CD8-positive, alpha-beta memory T cell (primary cell): ENCODE results near the gene RNF213. TPM values are rescaled to one million over a fixed set of nuclear protein-coding genes. Genes with fewer than 3 reads are reported as not detected.

Experiments
- CTCF ChIA-PET: fragments of 350-600 bp; sonication (Branson Sonifier 250); formaldehyde crosslinking; loops from one replicate; lab custom pipeline; 2021; ENCODE audit warnings: antibody characterized with exemption; lab: Charles Lee
- POLR2A ChIA-PET: fragments of 350-600 bp; sonication (Branson Sonifier 250); formaldehyde crosslinking; loops from one replicate; lab custom pipeline; 2021; ENCODE audit warnings: antibody characterized with exemption; lab: Charles Lee
- DNase-seq, 5 donors: peaks; one replicate each; pipeline versions ENCODE4 v3.0.0 to v3.0.0-alpha.2; 2020 to 2022; ENCODE audit warnings: mixed read lengths in 1 of 5
- H3K27ac ChIP-seq: one replicate; pipeline ENCODE4 v1.7.0; 2013; ENCODE audit warnings: low read depth, mild to moderate bottlenecking, low read length, moderate library complexity
- H3K27me3 ChIP-seq: 2 replicates; pipeline ENCODE4 v1.7.0; 2013; ENCODE audit warnings: low read length, mild to moderate bottlenecking; ENCODE audit not compliant: insufficient read depth, poor library complexity, severe bottlenecking
- H3K36me3 ChIP-seq: 2 replicates; pipeline ENCODE4 v1.7.0; 2013; ENCODE audit warnings: mild to moderate bottlenecking, low read length, moderate library complexity; ENCODE audit not compliant: insufficient read depth
- H3K4me1 ChIP-seq: 2 replicates; pipeline ENCODE4 v1.7.0; 2013; ENCODE audit warnings: mild to moderate bottlenecking, low read length, moderate library complexity; ENCODE audit not compliant: insufficient read depth
- H3K4me3 ChIP-seq: 2 replicates; pipeline ENCODE4 v1.7.0; 2013; ENCODE audit warnings: mild to moderate bottlenecking, low read length
- H3K9me3 ChIP-seq: 2 replicates; pipeline ENCODE4 v1.7.0; 2013; ENCODE audit warnings: mild to moderate bottlenecking, low read length
- H3K27ac Mint-ChIP-seq, 8 donors: one replicate each; pipeline ENCODE4 v1.8.0; 2020 to 2021; ENCODE audit warnings: mixed read lengths in 8 of 8, mild to moderate bottlenecking in 6 of 8, inconsistent platforms in 3 of 8, moderate library complexity in 3 of 8
- H3K27me3 Mint-ChIP-seq, 2 donors: one replicate each; pipeline ENCODE4 v1.8.0; 2020 to 2021; ENCODE audit warnings: mixed read lengths in 2 of 2, mild to moderate bottlenecking in 1 of 2, moderate library complexity in 1 of 2
- H3K36me3 Mint-ChIP-seq, 3 donors: one replicate each; pipeline ENCODE4 v1.8.0; 2020 to 2021; ENCODE audit warnings: mixed read lengths in 3 of 3, inconsistent platforms in 1 of 3, mild to moderate bottlenecking in 1 of 3
- H3K4me1 Mint-ChIP-seq, 3 donors: one replicate each; pipeline ENCODE4 v1.8.0; 2020 to 2021; ENCODE audit warnings: mixed read lengths in 3 of 3, inconsistent platforms in 1 of 3, mild to moderate bottlenecking in 1 of 3
- H3K4me3 Mint-ChIP-seq, 7 donors: one replicate each; pipeline ENCODE4 v1.8.0; 2020 to 2021; ENCODE audit warnings: mixed read lengths in 7 of 7, mild to moderate bottlenecking in 6 of 7, moderate library complexity in 4 of 7, inconsistent platforms in 2 of 7
- H3K9me3 Mint-ChIP-seq, 5 donors: one replicate each; pipeline ENCODE4 v1.8.0; 2020 to 2022; ENCODE audit warnings: mixed read lengths in 5 of 5, mild to moderate bottlenecking in 3 of 5, moderate library complexity in 2 of 5, inconsistent platforms in 1 of 5
- polyA plus RNA-seq: library from polyadenylated mRNA; unstranded; fragments of 300-500 nt; fragmentation: Illumina TruSeq; gene quantifications from one replicate; pipeline ENCODE4 v1.2.3, GENCODE V29; 2021
- total RNA-seq, 2 experiments: library from RNA; stranded (reverse); gene quantifications; one replicate each; pipeline ENCODE4 v1.2.3, GENCODE V29; 2021

RNF213 gene
- total and polyA plus RNA-seq, 3 experiments from 2014 or later = 75.7 to 185 (median 184) TPM

DNA sequence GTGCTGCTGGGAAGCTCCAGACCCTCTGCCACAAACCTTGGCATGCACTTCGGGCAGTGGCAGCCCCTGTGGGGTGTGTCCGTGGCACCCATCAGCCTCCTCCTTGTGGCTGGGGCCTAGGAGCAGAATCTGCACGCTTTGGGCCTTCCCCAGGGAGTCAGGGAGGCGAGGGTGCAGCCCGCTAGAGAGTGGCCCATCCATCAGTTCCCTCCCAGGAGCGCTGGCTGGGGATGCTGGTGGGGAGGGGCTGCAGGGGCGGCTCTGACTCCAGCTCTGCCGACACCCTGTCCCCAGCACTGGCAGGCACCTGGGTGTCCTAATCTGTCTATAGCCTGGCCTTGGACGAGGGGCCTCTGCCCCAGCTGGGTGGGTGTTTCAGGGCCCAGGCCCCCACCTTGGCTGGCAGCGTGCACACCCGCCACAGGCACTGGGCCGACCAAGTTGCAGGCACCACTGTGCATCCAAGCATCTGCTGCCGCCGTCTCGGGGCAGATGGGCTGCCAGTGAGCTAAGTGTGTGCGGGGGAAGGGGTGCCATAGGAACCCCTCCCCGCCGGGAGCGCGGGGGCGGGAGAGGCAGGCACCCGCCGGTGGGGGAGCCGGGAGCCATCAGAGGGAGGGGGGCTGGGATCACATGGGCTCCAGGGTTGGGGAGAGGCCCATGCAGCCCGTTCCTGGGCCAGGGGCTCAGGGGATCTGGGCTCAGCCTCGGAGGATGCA, 184.5 kb downstream of the RNF213 start:
- H3K9me3 ChIP-seq = no peaks in the 10 kb centered on the region
- Mint-ChIP-seq H3K27ac (no peak overlapping the region), H3K4me1 (peaks cover 0 to 3% (median 0%) of the 10 kb centered on the region in 3 donors), H3K4me3 (no peak overlapping the region), H3K27me3 (peaks cover 10 to 37% of the 10 kb centered on the region in 2 donors), H3K9me3 (no peaks in the 10 kb centered on the region), H3K36me3 (peaks cover 0 to 9% (median 0%) of the 10 kb centered on the region in 3 donors)
- no peaks in the 10 kb centered on the region for H3K4me1 ChIP-seq
- H3K4me3 ChIP-seq = no peak overlapping the region
- H3K36me3 ChIP-seq = no peaks in the 10 kb centered on the region
- no peaks in the 10 kb centered on the region for H3K27me3 ChIP-seq
- CTCF ChIA-PET = no interaction called here
- POLR2A ChIA-PET = interaction anchor here (0.6 kb wide), 1 partner anchor 33 kb away, joined by 3 read pairs; no protein-coding TSS in a partner anchor
- no peak for DNase-seq
- no peak overlapping the region for H3K27ac ChIP-seq

DNA sequence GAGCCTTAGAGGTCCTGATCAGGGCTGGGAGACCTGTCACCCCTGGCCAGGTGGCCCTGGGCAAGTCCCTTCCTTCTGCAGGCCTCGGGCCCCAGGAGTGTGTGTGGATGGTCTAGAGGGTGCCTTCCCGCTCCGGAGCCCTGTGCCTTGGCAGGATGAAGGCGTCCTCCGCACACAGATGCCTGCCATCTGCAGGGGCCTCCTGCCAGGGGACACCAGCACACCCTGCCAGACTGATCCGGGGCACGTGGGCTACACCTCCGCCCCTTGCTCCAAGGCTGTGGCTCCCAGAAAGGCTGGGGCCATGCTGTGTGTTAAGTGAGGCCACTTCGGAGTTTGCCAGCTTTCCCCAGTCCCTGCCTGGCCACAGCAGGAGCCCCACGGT, 185.1 kb downstream of the RNF213 start:
- H3K36me3 ChIP-seq = no peaks in the 10 kb centered on the region
- H3K27ac Mint-ChIP-seq = no peak overlapping the region
- no peaks in the 10 kb centered on the region for H3K9me3 ChIP-seq
- H3K4me1 ChIP-seq = no peaks in the 10 kb centered on the region
- H3K36me3 Mint-ChIP-seq = peaks cover 0 to 5% (median 0%) of the 10 kb centered on the region in 3 donors
- H3K27me3 ChIP-seq = no peaks in the 10 kb centered on the region
- no peak overlapping the region for H3K4me3 ChIP-seq
- no peak for DNase-seq
- no peak overlapping the region for H3K4me3 Mint-ChIP-seq
- H3K9me3 Mint-ChIP-seq = no peaks in the 10 kb centered on the region
- H3K27ac ChIP-seq = no peak overlapping the region
- peaks cover 0 to 3% (median 0%) of the 10 kb centered on the region in 3 donors for H3K4me1 Mint-ChIP-seq
- peaks cover 10 to 33% of the 10 kb centered on the region in 2 donors for H3K27me3 Mint-ChIP-seq
- POLR2A ChIA-PET = no interaction called here
- CTCF ChIA-PET = interaction anchor here (0.8 kb wide), 1 partner anchor 19 kb away, joined by 3 read pairs; no protein-coding TSS in a partner anchor

DNA sequence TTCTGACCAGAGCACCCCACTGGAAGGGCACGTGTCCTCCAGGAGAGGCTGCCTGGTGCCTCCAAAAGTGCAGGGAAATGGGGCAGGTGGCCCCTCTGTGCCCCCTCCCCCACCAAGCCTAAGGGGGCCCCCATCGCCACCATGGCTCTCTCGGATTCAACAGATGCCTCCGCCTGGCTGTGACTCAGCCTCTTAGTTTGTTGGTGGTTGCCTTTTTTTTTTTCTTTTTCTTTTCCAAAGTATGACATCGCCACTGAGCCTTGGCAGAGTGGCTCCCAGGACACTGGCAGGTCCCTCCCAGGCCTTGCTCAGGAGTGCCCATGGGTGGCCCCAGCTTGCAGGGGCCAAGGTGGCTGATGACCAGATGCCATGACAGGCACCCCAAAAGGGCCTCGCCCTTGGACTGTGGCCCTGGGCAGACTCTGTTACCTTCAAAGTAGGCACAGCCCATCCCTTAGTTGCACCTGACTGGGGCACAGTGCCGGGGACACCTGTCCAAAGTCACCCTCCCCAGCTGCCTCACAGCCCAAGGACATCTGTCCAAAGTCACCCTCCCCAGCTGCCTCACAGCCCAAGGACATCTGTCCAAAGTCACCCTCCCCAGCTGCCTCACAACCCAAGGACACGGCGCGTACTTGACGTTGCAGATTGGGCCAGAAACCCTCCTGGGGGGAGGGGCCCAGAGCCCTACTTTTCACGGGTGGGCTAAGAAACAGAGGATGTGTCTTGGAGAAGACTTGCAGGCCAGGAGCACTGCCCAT, 186.2 kb downstream of the RNF213 start:
- peaks cover 0 to 2% (median 0%) of the 10 kb centered on the region in 3 donors for H3K4me1 Mint-ChIP-seq
- Histone ChIP-seq H3K4me3 (no peak overlapping the region), H3K27me3 (no peaks in the 10 kb centered on the region), H3K9me3 (no peaks in the 10 kb centered on the region), H3K4me1 (no peaks in the 10 kb centered on the region), H3K27ac (no peak overlapping the region), H3K36me3 (no peaks in the 10 kb centered on the region)
- no peak overlapping the region for H3K27ac Mint-ChIP-seq
- peaks cover 9 to 24% of the 10 kb centered on the region in 2 donors for H3K27me3 Mint-ChIP-seq
- ChIA-PET POLR2A (no interaction called here), CTCF (interaction anchor here (0.8 kb wide), 1 partner anchor 20 kb away, joined by 3 read pairs; no protein-coding TSS in a partner anchor)
- peaks cover 0 to 4% (median 0%) of the 10 kb centered on the region in 3 donors for H3K36me3 Mint-ChIP-seq
- no peaks in the 10 kb centered on the region for H3K9me3 Mint-ChIP-seq
- no peak overlapping the region for H3K4me3 Mint-ChIP-seq
- no peak for DNase-seq

DNA sequence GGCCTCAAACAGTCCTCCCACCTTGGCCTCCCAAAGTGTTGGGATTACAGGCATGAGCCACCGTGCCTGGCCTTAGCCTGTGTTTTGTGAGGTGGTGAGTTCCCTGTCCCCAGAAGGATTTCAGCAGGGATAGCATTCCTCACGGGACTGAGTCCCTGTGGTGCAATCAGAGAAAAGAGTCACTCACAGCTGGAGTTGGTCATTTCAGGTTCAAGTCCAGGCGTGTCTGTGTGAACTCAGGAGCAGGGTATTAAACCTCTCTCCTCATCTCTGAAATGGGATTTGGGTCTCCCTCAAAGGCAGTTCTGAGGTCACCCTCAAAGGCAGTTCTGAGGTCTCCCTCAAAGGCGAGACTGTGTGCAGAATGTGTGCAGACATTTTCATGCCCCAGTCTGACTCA, 187.1 kb downstream of the RNF213 start:
- no peak for DNase-seq
- ChIA-PET CTCF (no interaction called here), POLR2A (no interaction called here)
- H3K4me1 Mint-ChIP-seq = peaks cover 0 to under 1% (median 0%) of the 10 kb centered on the region in 3 donors
- H3K27ac Mint-ChIP-seq = no peak overlapping the region
- no peak overlapping the region for H3K4me3 ChIP-seq
- H3K36me3 ChIP-seq = no peaks in the 10 kb centered on the region
- H3K27me3 Mint-ChIP-seq = peaks cover 4 to 14% of the 10 kb centered on the region in 2 donors
- no peaks in the 10 kb centered on the region for H3K9me3 Mint-ChIP-seq
- H3K27me3 ChIP-seq = no peaks in the 10 kb centered on the region
- no peak overlapping the region for H3K27ac ChIP-seq
- peaks cover 0 to under 1% (median 0%) of the 10 kb centered on the region in 3 donors for H3K36me3 Mint-ChIP-seq
- H3K9me3 ChIP-seq = no peaks in the 10 kb centered on the region
- H3K4me3 Mint-ChIP-seq = no peak overlapping the region
- no peaks in the 10 kb centered on the region for H3K4me1 ChIP-seq

Other genes with a start within 250 kb of the RNF213 start
- 1 to 10 TPM; 3.5 to 4.3 TPM for gene TBC1D16, start 225.0 kb upstream of the RNF213 start, total RNA-seq
- gene TBC1D16, start 225.0 kb upstream of the RNF213 start, polyA plus RNA-seq = 0.33 TPM
- gene CCDC40, start 224.2 kb upstream of the RNF213 start, total RNA-seq = 1 to 10 TPM; 3.6 to 4.3 TPM
- not detected for gene CCDC40, start 224.2 kb upstream of the RNF213 start, polyA plus RNA-seq
- 10 to 100 TPM; 30.5 to 31.0 TPM for gene GAA, start 159.3 kb upstream of the RNF213 start, total RNA-seq
- gene GAA, start 159.3 kb upstream of the RNF213 start, polyA plus RNA-seq = 13.7 TPM
- gene EIF4A3, start 113.7 kb upstream of the RNF213 start, total RNA-seq = 100 to 1,000 TPM; 174 to 181 TPM
- gene EIF4A3, start 113.7 kb upstream of the RNF213 start, polyA plus RNA-seq = 77.6 TPM
- not detected for gene CARD14, start 90.8 kb upstream of the RNF213 start, total RNA-seq
- gene CARD14, start 90.8 kb upstream of the RNF213 start, polyA plus RNA-seq = not detected
- gene SGSH, start 40.5 kb upstream of the RNF213 start, total RNA-seq = 10 to 100 TPM; 23.2 to 27.2 TPM
- gene SGSH, start 40.5 kb upstream of the RNF213 start, polyA plus RNA-seq = 46.7 TPM
- 10 to 100 TPM; 18.1 to 19.6 TPM for gene SLC26A11, start 40.4 kb upstream of the RNF213 start, total RNA-seq
- 7.0 TPM for gene SLC26A11, start 40.4 kb upstream of the RNF213 start, polyA plus RNA-seq
- gene ENDOV, start 154.3 kb downstream of the RNF213 start, total RNA-seq = 10 to 100 TPM; 12.4 to 16.8 TPM
- 8.5 TPM for gene ENDOV, start 154.3 kb downstream of the RNF213 start, polyA plus RNA-seq
- 1 to 10 TPM in 1 of 2 experiments, under 1 TPM in 1; 0.93 to 1.2 TPM for gene NPTX1, start 215.8 kb downstream of the RNF213 start, total RNA-seq
- not detected for gene NPTX1, start 215.8 kb downstream of the RNF213 start, polyA plus RNA-seq